ENCODE measurements around the gene FCHO2.

DNA sequence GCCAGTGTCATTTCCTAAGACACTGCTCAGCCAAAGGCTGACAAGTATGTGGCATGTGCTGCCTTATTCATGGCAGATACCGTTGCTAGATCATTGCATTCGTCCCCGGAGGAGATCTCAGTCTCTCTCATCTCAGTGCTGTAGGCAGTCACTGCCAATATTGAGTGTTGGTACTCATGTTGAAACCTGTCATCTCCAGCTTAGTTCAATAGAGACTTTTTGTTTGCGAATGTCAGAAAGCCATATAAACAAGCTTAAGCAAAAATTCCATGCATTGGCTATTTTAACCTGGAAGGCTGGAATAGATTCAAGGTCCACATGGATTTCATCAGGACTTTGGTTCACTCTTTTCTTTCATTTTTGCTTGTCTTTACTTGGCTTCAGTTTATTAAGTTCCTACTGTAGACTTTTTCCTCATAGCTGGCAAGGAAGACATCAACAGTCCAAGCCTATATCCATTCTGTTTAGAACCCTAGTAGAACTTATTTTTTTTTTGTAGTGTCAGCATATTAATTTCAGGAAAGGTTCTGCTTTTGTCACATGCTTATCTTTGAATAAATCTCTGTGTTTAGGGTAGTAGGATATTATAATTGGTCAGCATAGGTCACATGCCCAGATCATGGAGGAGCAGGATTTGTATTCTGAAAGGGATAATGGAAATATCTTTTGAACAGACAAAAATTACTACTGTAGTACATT is 66.8 kb downstream of the FCHO2 start:
- TF ChIP-seq, protein P1, sequence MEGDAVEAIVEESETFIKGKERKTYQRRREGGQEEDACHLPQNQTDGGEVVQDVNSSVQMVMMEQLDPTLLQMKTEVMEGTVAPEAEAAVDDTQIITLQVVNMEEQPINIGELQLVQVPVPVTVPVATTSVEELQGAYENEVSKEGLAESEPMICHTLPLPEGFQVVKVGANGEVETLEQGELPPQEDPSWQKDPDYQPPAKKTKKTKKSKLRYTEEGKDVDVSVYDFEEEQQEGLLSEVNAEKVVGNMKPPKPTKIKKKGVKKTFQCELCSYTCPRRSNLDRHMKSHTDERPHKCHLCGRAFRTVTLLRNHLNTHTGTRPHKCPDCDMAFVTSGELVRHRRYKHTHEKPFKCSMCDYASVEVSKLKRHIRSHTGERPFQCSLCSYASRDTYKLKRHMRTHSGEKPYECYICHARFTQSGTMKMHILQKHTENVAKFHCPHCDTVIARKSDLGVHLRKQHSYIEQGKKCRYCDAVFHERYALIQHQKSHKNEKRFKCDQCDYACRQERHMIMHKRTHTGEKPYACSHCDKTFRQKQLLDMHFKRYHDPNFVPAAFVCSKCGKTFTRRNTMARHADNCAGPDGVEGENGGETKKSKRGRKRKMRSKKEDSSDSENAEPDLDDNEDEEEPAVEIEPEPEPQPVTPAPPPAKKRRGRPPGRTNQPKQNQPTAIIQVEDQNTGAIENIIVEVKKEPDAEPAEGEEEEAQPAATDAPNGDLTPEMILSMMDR (conservative IDR thresholded peaks at IDR 0.05; ENCODE audit: low read length) = no peak
- no peak for TF ChIP-seq EZH2phosphoT487 (IDR thresholded peaks at IDR 0.05; ENCODE audit: borderline replicate concordance)

All from Loucy (cell line).